Measurements from ENCODE around the gene NOTUM.
"Not testable (repeated sequence)": the region's sequence is repeated elsewhere in the genome, so short reads cannot be mapped to it uniquely, and the experiment has no call there.

Gene NOTUM

GRCh38 chr17:81958633-81959342 lies 2.2 kb downstream of the NOTUM start:
- DNase-seq (ENCODE audit: low read depth in 4 of 4, low spot score in 1 of 4): no peak

GRCh38 chr17:81957691-81958432 lies 3.1 kb downstream of the NOTUM start:
- no peak for DNase-seq (ENCODE audit: low read depth in 4 of 4, low spot score in 1 of 4)

- DNase-seq (ENCODE audit: low read depth in 4 of 4, low spot score in 1 of 4): no peak
Observed at GRCh38 chr17:81956607-81957589, 4.1 kb downstream of the NOTUM start.

- no peak for DNase-seq (ENCODE audit: low read depth in 4 of 4, low spot score in 1 of 4)
Observed at GRCh38 chr17:81955756-81956544, 5.0 kb downstream of the NOTUM start.

- no peak for DNase-seq (ENCODE audit: low read depth in 4 of 4, low spot score in 1 of 4)
Observed at GRCh38 chr17:81955058-81955681, 5.8 kb downstream of the NOTUM start.

GRCh38 chr17:81954131-81955057 lies 6.6 kb downstream of the NOTUM start:
- DNase-seq (ENCODE audit: low read depth in 4 of 4, low spot score in 1 of 4): no peak

DNA sequence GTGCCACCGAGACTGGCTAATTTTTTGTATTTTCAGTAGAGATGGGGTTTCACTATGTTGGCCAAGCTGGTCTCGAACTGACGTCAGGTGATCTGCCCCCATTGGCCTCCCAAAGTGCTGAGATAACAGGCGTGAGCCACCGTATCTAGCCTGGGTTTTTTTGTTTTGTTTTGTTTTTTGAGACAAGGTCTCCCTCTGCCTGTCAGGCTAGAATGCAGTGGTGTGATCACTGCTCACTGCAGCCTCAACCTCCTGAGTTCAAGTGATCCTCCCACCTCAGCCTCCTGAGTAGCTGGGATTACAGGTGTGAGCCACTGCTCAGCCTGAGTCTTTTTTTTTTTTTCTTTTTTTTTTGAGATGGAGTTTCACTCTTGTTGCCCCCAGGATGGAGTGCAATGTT lies 7.5 kb downstream of the NOTUM start:
- DNase-seq (ENCODE audit: low read depth in 4 of 4, low spot score in 1 of 4): not testable (repeated sequence)

DNA sequence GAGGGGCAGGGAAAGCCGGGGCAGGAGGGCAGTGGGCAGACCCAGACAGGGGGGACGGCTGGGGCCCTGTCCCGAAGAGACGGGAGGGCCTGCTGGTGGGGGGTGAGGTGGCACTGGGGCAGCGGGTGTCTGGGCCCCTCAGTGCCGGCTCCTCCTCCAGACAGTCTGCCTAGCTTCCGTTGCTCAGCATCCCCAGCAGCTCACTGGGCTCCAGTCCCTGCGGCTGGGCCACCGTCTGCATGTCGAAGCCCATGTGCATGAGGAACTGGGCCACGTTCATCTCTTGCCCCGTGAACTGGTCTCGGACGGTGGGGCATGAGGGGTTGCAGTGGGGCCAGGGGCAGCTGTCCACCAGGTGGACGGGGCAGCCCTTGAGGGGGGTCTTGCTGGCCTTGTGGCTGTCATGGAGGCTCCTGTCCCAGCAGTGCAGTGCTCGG lies 8.2 kb downstream of the NOTUM start:
- no peak for DNase-seq (ENCODE audit: low read depth in 4 of 4, low spot score in 1 of 4)

DNA sequence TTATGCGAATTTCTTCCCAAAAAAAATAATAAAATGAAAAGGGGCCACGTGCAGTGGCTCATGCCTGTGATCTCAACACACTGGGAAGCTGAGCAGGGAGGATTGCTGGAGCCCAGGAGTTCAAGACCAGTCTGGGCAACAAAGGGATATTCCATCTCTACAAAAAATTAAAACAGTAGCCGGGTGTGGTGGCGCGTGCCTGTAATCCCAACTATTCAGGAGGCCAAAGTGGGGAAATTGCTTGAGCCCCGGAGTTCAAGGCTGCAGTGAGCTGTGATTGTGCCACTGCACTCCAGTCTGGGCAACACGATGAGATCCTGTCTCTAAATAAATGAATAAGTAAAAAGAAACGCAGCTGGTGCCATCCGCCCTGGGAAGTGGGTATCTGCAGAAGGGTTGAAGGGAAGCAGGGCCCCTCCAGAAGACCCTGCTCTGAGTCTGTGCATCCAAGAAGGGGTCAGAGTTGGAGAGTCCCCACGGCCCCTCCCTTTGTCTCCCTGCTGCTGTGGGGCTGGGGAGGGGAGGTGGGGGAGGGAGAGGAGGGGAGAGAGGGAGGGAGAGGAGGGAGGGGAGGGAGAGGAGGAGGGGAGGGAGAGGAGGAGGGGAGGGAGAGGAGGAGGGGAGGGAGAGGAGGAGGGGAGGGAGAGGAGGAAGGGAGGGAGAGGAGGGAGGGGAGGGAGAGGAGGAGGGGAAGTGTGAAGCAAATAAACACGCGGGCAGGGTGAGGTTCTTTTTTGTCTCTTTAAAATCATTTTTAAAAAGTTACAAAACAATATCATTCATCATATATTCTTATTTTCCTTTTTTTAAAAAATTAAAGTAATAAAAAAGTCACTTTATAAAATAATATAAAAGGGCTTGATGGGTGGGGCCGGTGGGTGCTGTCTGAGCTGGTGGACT lies 9.0 kb downstream of the NOTUM start:
- no peak for DNase-seq (ENCODE audit: low read depth in 4 of 4, low spot score in 1 of 4)

GRCh38 chr17:81950501-81950900 lies 10.5 kb downstream of the NOTUM start:
- no peak for DNase-seq (ENCODE audit: low read depth in 4 of 4, low spot score in 1 of 4)

- DNase-seq (ENCODE audit: low read depth in 4 of 4, low spot score in 1 of 4): no peak
Observed at GRCh38 chr17:81948635-81949378, 12.2 kb downstream of the NOTUM start.

DNA sequence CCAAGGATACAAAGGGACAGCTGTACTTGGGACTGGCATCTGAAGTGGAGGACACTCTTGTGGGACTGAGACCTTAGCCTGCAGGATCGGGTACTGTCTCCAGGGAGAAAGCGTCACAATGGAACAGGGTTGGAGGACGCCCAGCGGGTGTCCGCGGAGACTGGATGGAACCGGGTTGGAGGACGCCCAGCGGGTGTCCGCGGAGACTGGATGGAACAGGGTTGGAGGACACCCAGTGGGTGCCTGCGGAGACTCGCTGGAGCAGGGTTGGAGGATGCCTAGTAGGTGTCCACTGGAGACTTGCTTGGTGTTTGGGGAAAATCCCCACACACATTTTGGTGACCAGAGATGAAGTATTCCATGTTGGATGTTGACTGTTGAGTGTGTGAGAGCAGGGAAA lies 13.8 kb downstream of the NOTUM start, which contains the start of gene MYADML2:
MYADML2 (minus strand) TSS at position 45 of the 400 bp plus-strand sequence. CDS start 5,492 bp downstream, outside the sequence.
- no peak for DNase-seq (ENCODE audit: low read depth in 4 of 4, low spot score in 1 of 4)

DNA sequence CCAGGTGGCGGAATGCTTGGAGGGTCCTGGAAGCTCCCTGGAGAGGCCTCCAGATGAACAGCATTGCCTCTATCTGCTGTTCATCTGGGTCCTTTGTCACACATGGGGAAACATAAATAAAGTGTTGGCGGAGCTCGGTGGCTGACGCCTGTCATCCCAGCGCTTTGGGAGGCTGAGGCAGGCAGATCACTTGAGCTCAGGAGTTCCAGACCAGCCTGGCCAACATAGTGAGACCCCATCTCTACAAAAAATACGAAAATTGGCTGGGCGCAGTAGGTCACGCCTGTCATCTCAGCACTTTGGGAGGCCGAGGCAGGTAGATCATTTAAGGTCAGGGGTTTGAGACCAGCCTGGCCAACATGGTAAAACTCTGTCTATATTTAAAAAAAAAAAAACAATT lies 16.1 kb downstream of the NOTUM start:
- no peak for DNase-seq (ENCODE audit: low read depth in 4 of 4, low spot score in 1 of 4)

DNA sequence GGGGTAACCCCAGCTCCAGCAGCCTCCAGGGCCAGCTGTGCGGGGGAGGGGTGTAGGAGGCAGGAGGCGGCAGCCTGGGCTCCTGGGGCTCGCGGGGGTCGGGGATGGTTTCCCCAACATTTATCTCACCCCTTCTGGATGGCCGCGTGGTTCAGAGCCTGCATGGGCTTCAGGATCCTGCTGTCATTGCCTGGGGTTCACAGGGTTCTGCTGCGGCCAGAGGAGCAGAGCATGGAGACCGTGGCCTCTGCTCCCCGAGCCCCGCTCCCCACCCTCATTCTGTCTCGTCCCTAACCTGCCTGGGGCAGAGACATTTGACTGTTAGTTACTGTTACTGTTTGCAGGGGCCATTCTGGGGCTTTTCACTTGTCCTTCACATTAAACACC lies 18.8 kb downstream of the NOTUM start:
- DNase-seq (ENCODE audit: low read depth in 4 of 4, low spot score in 1 of 4): no peak

DNA sequence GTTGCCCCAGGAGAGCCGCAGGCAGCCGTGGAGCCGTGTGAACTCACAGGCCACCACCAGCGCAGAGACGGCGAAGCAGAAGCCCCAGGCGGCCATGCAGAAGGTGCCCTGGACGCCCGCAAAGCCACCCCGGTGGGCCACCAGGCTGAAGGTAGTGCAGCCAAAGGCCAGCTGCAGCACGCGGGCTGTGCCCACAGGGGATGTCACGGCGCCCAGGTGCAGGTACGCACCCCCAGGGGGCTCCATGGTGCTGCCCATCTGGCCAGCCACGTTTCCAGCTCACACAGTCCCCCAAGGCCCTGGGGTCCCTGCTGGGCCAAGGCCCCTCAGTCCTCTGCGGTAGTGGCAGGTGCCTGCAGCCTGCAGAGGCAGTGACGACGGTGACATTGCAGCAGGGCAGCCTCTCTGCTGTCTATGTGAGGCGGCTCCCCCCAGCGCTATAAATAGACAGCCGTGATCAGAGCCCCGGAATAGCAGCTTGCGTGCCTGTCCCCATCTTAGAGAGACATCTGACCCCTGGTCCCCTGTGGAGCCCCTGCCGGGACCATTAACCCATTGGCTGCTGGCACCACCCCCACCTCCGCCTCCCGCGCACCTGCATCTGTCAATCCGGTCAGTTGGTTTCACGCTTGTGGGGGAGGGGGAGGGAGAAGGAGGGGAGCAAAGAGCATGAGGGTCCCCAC lies 19.4 kb downstream of the NOTUM start:
- DNase-seq (ENCODE audit: low read depth in 4 of 4, low spot score in 1 of 4): no peak

GRCh38 chr17:81940538-81941483 lies 20.2 kb downstream of the NOTUM start:
- DNase-seq (ENCODE audit: low read depth in 4 of 4, low spot score in 1 of 4): no peak
